H1 (cell line): Measurements from ENCODE around the gene XYLB. TPM values are rescaled to one million over a fixed set of nuclear protein-coding genes. Genes with fewer than 3 reads are reported as not detected.

ENCODE experiments used
- CHD7 ChIP-seq: fragments of 300-600 bp; sonication (generic); IDR thresholded peaks from 2 replicates; pipeline ENCODE4 v1.7.1; 2012; ENCODE audit warnings: low read length, moderate library complexity, mild to moderate bottlenecking, inconsistent platforms; ENCODE audit not compliant: insufficient replicate concordance
- KDM4A ChIP-seq: IDR thresholded peaks from one replicate; pipeline ENCODE4 v1.7.1; 2012; ENCODE audit warnings: low read depth, mild to moderate bottlenecking, moderate library complexity, low read length, inconsistent platforms; ENCODE audit not compliant: severe bottlenecking
- RFX5 ChIP-seq: IDR thresholded peaks from 2 replicates; pipeline ENCODE4 v1.6.1; 2011; ENCODE audit warnings: low read depth, low read length, improper control_type of control experiment, borderline replicate concordance
- SP4 ChIP-seq: IDR thresholded peaks from 2 replicates; pipeline ENCODE4 v1.6.1; 2012; ENCODE audit warnings: low read length, inconsistent platforms
- SRF ChIP-seq: IDR thresholded peaks from 2 replicates; pipeline ENCODE4 v1.6.1; 2011; ENCODE audit warnings: mild to moderate bottlenecking, low read depth, low read length, moderate library complexity
- TEAD4 ChIP-seq: IDR thresholded peaks from 2 replicates; pipeline ENCODE4 v1.6.1; 2012; ENCODE audit warnings: low read depth, low read length, inconsistent platforms, mixed read lengths
- polyA plus RNA-seq, 7 experiments: library from polyadenylated mRNA; depleted of rRNA in 3 of 7; stranded (reverse) in 5 of 7; unstranded in 2 of 7; fragments of >200 nt in 5 of 7; fragments of 200-250 nt in 2 of 7; gene quantifications; 1 replicate in 5 of 7; 2 replicates in 1 of 7; 4 replicates in 1 of 7; pipeline versions ENCODE4 v1.2.1 to v1.2.3, GENCODE V29; 2011 to 2013; ENCODE audit warnings: missing spikeins in 2 of 7, mixed read lengths in 2 of 7
- total RNA-seq: library from RNA; stranded (reverse); fragmentation: NEBNext Ultra II Directional; extraction: Animal tissue kit (Norgen Biotek cat#: 25700); gene quantifications from 2 replicates; pipeline ENCODE4 v1.2.1, GENCODE V29; 2021

Gene XYLB
- total and polyA plus RNA-seq, 2 of the 8 experiments (the other 6 are each of a cell fraction or from before 2014, with no cell fraction given): 1.7 to 5.5 TPM

- TF ChIP-seq CHD7 (no peak), TEAD4 (no peak), SRF (no peak), RFX5 (no peak), SP4 (no peak), KDM4A (no peak)
Observed at GRCh38 chr3:38367779-38368178, 21.2 kb downstream of the XYLB start (continued).
